Measurements from ENCODE around the gene EFCAB8.
A peak's percentile ranks its signal among the peaks of the same experiment; 100 is the strongest.
"Not testable (repeated sequence)": the region's sequence is repeated elsewhere in the genome, so short reads cannot be mapped to it uniquely, and the experiment has no call there.

EFCAB8 gene

DNA sequence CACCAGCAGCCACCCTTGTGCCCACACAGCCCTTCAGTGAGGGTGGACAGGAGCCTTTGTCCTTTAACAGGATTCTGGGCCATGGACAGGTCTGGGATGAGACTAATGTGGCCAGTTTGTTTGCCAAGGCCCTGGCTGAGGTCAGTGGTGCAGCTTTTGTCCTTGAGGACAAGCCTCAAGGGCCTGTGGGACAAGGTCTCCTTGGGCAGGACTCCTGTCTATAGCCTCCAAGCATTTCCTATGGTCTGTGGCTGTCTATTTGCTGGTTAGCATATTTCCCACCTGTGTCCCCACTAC lies 101.4 kb downstream of the EFCAB8 start:
- no peak for DNase-seq

- DNase-seq, result no peak
These were observed 102.4 kb downstream of the EFCAB8 start for GRCh38 chr20:32960849-32961731.

- DNase-seq, result no peak
These were observed 103.3 kb downstream of the EFCAB8 start for GRCh38 chr20:32962053-32962452.

- not testable (repeated sequence) for DNase-seq
These were observed 103.9 kb downstream of the EFCAB8 start for GRCh38 chr20:32962646-32963045.

- no peak for DNase-seq
These were observed 104.5 kb downstream of the EFCAB8 start for GRCh38 chr20:32963176-32963575.

GRCh38 chr20:32964575-32964974 lies 105.9 kb downstream of the EFCAB8 start:
- DNase-seq, result no peak

- DNase-seq, result no peak
These were observed 106.4 kb downstream of the EFCAB8 start for GRCh38 chr20:32965115-32965514.

GRCh38 chr20:32965581-32966373 lies 107.1 kb downstream of the EFCAB8 start:
- DNase-seq, result peak; percentile 51

GRCh38 chr20:32966382-32966781 lies 107.7 kb downstream of the EFCAB8 start:
- DNase-seq, result no peak

DNA sequence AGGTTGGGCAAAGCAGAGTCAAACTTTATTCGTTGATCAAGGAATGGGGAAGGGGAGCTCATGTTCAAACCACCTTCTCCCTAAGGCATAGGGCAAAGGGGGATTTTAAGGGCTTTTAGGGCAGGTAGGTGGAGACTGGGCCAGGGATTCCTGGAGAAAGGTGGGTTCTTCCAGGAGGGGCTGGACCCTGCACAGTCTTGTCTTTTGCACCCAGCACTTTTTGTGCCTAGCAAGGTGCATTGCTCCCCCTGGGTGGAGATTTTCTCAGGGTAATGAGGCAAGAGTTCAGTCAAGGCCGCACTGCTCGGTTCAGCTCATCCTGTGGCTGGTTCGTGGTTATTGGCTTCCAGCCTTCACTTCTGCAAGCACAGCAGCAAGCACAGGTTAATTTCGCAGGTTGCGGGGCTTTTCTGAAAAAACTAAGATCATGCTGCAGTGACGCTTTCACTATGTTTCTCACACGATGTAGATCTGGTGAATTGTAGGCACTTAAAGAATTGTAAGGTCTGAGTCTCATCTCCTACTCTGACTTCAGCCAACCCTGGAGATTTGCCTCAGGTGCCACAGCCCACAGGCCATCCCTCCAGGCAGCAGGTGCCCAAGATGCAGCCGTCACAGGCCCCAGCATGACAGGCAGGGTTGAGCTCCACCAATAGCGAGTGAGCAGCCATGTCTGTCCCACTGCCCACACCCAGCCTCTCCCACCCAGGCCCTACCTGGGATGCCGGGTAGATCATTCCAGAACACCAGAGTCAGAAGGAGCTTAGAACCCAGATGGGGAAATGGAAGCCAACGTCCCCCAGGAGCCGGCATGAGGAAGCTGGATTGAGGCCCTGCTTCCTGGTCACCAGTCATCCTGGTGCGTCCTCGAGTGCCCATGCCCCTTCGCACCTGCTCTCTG lies 108.4 kb downstream of the EFCAB8 start:
- DNase-seq, result peak; percentile 53

GRCh38 chr20:32967961-32968457 lies 109.3 kb downstream of the EFCAB8 start:
- peak; percentile 37 for DNase-seq

GRCh38 chr20:32968478-32969241 lies 109.9 kb downstream of the EFCAB8 start:
- DNase-seq, result no peak

- DNase-seq, result no peak
These were observed 110.8 kb downstream of the EFCAB8 start for GRCh38 chr20:32969356-32970114.

GRCh38 chr20:32970115-32970972 lies 111.6 kb downstream of the EFCAB8 start:
- no peak for DNase-seq

DNA sequence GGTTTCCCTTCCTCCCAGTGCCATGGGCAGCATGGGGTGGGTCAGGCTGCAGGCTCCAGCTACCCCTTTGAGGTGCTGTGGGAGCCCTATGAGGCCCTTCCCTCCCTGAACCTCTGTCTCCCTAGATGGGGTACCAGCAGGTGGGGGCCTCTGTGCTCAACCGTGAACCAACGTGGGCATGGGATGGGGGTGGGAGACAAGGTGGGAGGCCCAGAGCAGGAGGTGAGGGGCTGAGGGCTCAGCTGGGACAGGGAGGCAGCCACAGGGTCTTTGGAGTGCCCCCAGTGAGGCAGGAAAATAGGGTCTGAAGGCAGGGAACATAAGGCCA lies 112.2 kb downstream of the EFCAB8 start:
- no peak for DNase-seq

DNA sequence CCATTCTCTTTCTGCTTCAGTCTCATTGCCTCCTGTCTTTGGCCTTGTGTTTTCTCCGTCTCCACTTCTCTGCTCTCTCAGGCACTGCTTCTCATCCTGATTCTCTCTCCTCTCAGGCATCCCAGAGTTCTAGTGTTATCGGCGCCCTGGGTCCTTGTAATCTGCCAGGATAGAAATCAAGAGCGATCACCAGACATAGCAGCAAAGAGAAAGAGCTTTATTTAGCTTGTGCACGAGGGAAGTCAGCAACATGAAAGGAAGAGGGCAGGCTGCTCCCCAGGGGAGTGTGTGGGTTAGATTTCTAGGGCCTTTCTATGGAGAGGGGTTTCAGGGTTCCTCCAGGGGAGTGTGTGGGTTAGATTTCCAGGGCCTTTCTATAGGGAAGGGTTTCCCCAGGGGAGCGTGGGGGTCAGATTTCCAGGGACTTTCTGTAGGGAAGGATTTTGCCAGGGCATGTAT lies 113.0 kb downstream of the EFCAB8 start:
- DNase-seq, result no peak

DNA sequence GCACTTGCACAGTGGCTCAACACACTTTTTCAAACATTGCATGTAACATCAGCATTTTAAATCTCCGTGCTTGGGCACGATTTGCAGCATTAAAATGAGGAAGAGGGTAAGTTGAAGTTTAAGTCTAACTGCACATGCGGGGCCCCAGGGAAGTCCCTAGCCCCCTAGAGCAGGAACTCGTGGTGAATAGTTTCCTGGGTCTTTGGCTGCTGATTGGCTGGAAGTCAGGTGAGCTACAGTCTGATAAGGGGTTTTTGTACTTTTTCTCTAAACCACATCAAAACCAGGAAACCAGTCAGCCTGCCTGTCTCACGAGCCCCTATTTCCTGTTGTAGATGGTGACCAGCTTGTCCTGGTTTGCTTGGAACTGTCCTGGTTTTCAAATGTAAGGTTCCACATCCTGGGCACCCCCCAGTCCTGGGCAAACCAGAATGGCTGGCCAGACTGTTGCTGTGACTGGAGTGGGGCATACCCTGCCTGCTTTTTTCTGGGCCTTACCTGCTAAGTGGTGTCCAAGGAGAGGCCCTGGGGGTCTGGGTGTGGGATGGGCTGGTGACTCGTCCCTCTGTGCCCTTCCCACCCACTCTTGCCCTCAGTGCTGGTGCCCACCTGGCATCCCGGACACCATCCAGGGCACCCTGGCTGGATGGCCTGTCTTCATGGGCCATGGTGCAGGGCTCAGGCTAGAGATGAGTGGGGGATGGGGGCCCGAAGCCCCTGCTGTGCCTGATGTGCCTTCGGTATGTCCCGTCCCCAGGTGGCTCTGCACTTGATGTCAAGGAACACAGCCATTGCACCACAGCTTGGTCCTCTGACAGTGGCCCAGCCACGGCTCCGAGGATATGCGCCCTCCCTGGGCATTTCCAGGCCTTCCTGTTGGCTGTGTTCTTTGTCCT lies 113.7 kb downstream of the EFCAB8 start:
- peak; percentile 85 for DNase-seq

DNA sequence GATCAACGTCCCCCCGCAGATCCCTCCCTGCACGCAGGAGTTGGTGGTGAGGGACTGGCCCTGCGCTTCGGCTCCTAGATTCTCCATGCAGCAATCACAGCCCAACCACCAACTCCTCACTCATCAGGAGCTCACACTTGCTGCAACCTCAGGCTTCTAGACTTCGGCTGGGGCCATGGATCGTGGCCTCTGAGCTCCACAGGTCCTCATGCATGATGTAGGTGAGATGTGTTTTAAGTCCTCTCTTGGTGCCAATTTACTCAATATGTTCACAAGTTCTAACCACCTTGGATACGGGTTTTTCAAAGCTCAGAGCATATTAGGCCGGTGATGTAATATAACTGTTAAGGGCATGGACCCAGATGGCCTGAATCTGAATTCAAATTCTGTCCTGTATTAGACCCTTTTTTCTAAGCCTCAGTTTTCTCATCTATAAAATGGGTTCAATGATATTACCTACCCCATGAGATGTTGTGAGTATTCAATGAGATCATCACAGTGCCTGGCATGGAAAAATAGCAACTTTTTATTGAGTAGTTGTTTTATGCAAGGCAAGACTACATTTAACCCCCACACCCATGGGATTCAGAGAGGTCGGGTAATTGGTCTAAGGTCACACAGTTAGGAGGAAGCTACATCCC lies 114.5 kb downstream of the EFCAB8 start:
- DNase-seq, result no peak

All from activated gamma-delta T cell treated with Interleukin-2 at 50 U/mL for 16 hours (primary cell).